Pancreas (tissue), 10 donors: ENCODE measurements around the gene F11. TPM values are rescaled to one million over a fixed set of nuclear protein-coding genes. Genes with fewer than 3 reads are reported as not detected.

Experiments
- ATAC-seq, 4 donors: fragments of 200-7000 bp; cut with Tn5 transposase; one replicate each; pipeline versions ENCODE4 v1.8.0 to v1.9.1; 2020; ENCODE audit warnings: mild to moderate bottlenecking in 4 of 4, moderate library complexity in 4 of 4
- DNase-seq, 6 donors: peaks; one replicate each; pipeline ENCODE4 v3.0.0-alpha.2; 2020
- FAIRE-seq: peaks from 2 replicates; lab custom pipeline; 2012; peaks lifted over from hg19 to GRCh38; lab: Jason Lieb, UNC
- H3K27ac ChIP-seq, 4 donors: fragments of 200-600 bp; sonication (generic); 1 replicate in 3 of 4; 2 replicates in 1 of 4; pipeline versions ENCODE4 v1.5.0 to v1.8.0; 2020
- H3K27me3 ChIP-seq, 4 donors: fragments of 200-600 bp; one replicate each; pipeline ENCODE4 v1.8.0; 2021
- H3K36me3 ChIP-seq, 3 donors: fragments of 200-600 bp; sonication (generic) in 1 of 3; one replicate each; pipeline versions ENCODE4 v1.5.0 to v1.8.0; 2020 to 2021
- H3K4me1 ChIP-seq, 3 donors: fragments of 200-600 bp; one replicate each; pipeline ENCODE4 v1.8.0; 2021
- H3K4me3 ChIP-seq, 4 donors: fragments of 200-600 bp; sonication (generic) in 2 of 4; one replicate each; pipeline versions ENCODE4 v1.5.0 to v1.8.0; 2020 to 2021
- H3K9me3 ChIP-seq, 4 donors: fragments of 200-600 bp; one replicate each; pipeline ENCODE4 v1.8.0; 2021
- CTCF ChIP-seq, 4 donors: fragments of 200-600 bp; sonication (generic) in 3 of 4; IDR thresholded peaks; one replicate each; pipeline versions ENCODE4 v1.5.0 to v1.8.0; 2021; ENCODE audit warnings: antibody characterized with exemption in 4 of 4
- WGBS, 2 donors: extraction: QIAGEN DNeasy Blood & Tissue Kit; methylation state at CpG; one replicate each; pipeline ENCODE4 v1.1.7; 2013; 5-methylcytosine and 5-hydroxymethylcytosine counted together
- intact Hi-C, 3 donors: fragments of 100-400 bp; cut with DNase I; formaldehyde crosslinking; loops; one replicate each; pipeline versions ENCODE4 v1.11.1 to v1.14.2; 2022
- polyA plus RNA-seq, 2 donors: library from polyadenylated mRNA; stranded (reverse); fragments of 200-250 nt; gene quantifications; one replicate each; pipeline ENCODE4 v1.2.3, GENCODE V29; 2013
- total RNA-seq, 6 donors: library from RNA; stranded (reverse); fragmentation: NEBNext Ultra II Directional in 4 of 6; extraction: Animal tissue kit (Norgen Biotek cat#: 25700) in 4 of 6; gene quantifications; one replicate each; pipeline versions ENCODE4 v1.2.1 to v1.2.4, GENCODE V29; 2021 to 2023
- donor health status: healthy with polysubstance abuse.
- donor health status: DM: no; HTN: no; CAD: no; lungs with moderate emphysema.
- donor health status: DM: no; HTN: no; CAD: no.
- donor health status: control.
- donor health status: control.
- donor health status: Bipolar disorder and iron deficiency.
- donor health status: DM: yes; HTN: yes; CAD: no.
- donor health status: DM: no; HTN: no; CAD: no.
- donor health status: DM: no; HTN: no; CAD: no.
- donor health status: DM: yes; HTN: yes; CAD: no.

The F11 gene
- total and polyA plus RNA-seq, 8 donors = 10.2 to 65.3 (median 31.4) TPM

GRCh38 chr4:186326391-186326790 is 60.4 kb downstream of the F11 start:
- Histone ChIP-seq H3K4me1 (no peaks in the 10 kb centered on the region), H3K27ac (no peak overlapping the region)
- ATAC-seq = no peak

GRCh38 chr4:186329372-186329771 is 63.4 kb downstream of the F11 start:
- H3K4me3 ChIP-seq = no peak overlapping the region
- no peaks in the 10 kb centered on the region for H3K9me3 ChIP-seq
- 94 to 95% methylated on average over 15 of the region's 15 CpGs for WGBS, 2 donors
- TF ChIP-seq CTCF (IDR thresholded peaks at IDR 0.05) = no peak
- no peaks in the 10 kb centered on the region for H3K27me3 ChIP-seq
- no peaks in the 10 kb centered on the region for H3K4me1 ChIP-seq
- no peak for FAIRE-seq
- H3K27ac ChIP-seq = no peak overlapping the region
- intact Hi-C loops = no loop called here
- no peak for ATAC-seq
- no peak for DNase-seq
- no peaks in the 10 kb centered on the region for H3K36me3 ChIP-seq

More at GRCh38 chr4:186326391-186326790, 60.4 kb downstream of the F11 start:
- no peak for TF ChIP-seq CTCF (IDR thresholded peaks at IDR 0.05)
- no peak for DNase-seq
- FAIRE-seq = no peak
- Histone ChIP-seq H3K4me3 (no peak overlapping the region), H3K27me3 (no peaks in the 10 kb centered on the region), H3K36me3 (no peaks in the 10 kb centered on the region), H3K9me3 (no peaks in the 10 kb centered on the region)
- 47 to 53% methylated on average over 3 of the region's 3 CpGs for WGBS, 2 donors
- intact Hi-C loops = no loop called here

GRCh38 chr4:186330368-186330767 is 64.4 kb downstream of the F11 start:
- no peak overlapping the region for H3K4me3 ChIP-seq
- ATAC-seq = no peak

GRCh38 chr4:186335793-186336192 is 69.8 kb downstream of the F11 start:
- 50 to 51% methylated on average over 1 of the region's 1 CpG for WGBS, 2 donors
- Histone ChIP-seq H3K9me3 (no peaks in the 10 kb centered on the region), H3K27me3 (no peaks in the 10 kb centered on the region), H3K4me3 (no peak overlapping the region), H3K4me1 (no peaks in the 10 kb centered on the region), H3K36me3 (no peaks in the 10 kb centered on the region), H3K27ac (no peak overlapping the region)
- no peak for FAIRE-seq
- TF ChIP-seq CTCF (IDR thresholded peaks at IDR 0.05) = no peak
- ATAC-seq = no peak
- intact Hi-C loops = no loop called here
- no peak for DNase-seq

More at GRCh38 chr4:186330368-186330767, 64.4 kb downstream of the F11 start:
- no peaks in the 10 kb centered on the region for H3K4me1 ChIP-seq
- H3K36me3 ChIP-seq = no peaks in the 10 kb centered on the region
- FAIRE-seq (no peak), DNase-seq (no peak)
- intact Hi-C loops = no loop called here
- no peaks in the 10 kb centered on the region for H3K27me3 ChIP-seq
- no peaks in the 10 kb centered on the region for H3K9me3 ChIP-seq
- no peak for TF ChIP-seq CTCF (IDR thresholded peaks at IDR 0.05)
- 82 to 92% methylated on average over 3 of the region's 3 CpGs for WGBS, 2 donors
- H3K27ac ChIP-seq = no peak overlapping the region

Other genes with a start within 250 kb of the F11 start
- 10 to 100 TPM in 3 of 6 donors, 1 to 10 TPM in 3; 5.8 to 19.1 (median 9.3) TPM for gene TLR3, start 197.0 kb upstream of the F11 start, total RNA-seq
- 1 to 10 TPM in 1 of 2 donors, under 1 TPM in 1; 0.99 to 1.9 TPM for gene TLR3, start 197.0 kb upstream of the F11 start, polyA plus RNA-seq
- gene FAM149A, start 161.5 kb upstream of the F11 start, total RNA-seq = 10 to 100 TPM; 11.9 to 21.8 (median 20.6) TPM
- gene FAM149A, start 161.5 kb upstream of the F11 start, polyA plus RNA-seq = 10 to 100 TPM; 15.0 to 31.4 TPM
- gene CYP4V2, start 74.6 kb upstream of the F11 start, total RNA-seq = 10 to 100 TPM; 27.9 to 39.7 (median 34.1) TPM
- gene CYP4V2, start 74.6 kb upstream of the F11 start, polyA plus RNA-seq = 10 to 100 TPM; 25.6 to 38.4 TPM
- 1 to 10 TPM in 5 of 6 donors, under 1 TPM in 1; 0.93 to 2.6 (median 1.6) TPM for gene KLKB1, start 38.7 kb upstream of the F11 start, total RNA-seq
- 10 to 100 TPM; 10.7 to 26.5 TPM for gene KLKB1, start 38.7 kb upstream of the F11 start, polyA plus RNA-seq